Breast epithelium (tissue), 3 donors: Measurements from ENCODE around the gene NSUN5.

ENCODE experiments used
- POLR2A ChIP-seq: fragments of 450-650 bp; IDR thresholded peaks from one replicate; pipeline ENCODE4 v1.6.1; 2016; ENCODE audit warnings: antibody characterized with exemption, mild to moderate bottlenecking, moderate library complexity
- POLR2AphosphoS5 ChIP-seq, 3 donors: sonication (generic); formaldehyde crosslinking; IDR thresholded peaks; one replicate each; pipeline ENCODE4 v1.6.1; 2017; ENCODE audit warnings: antibody characterized with exemption in 3 of 3
- TF ChIP-seq, protein P1 (sequence below), 3 donors: fragments of 450-650 bp; IDR thresholded peaks; one replicate each; pipeline ENCODE4 v1.5.1; 2016 to 2017; ENCODE audit warnings: antibody characterized with exemption in 3 of 3, mild to moderate bottlenecking in 3 of 3, moderate library complexity in 3 of 3

DNA sequence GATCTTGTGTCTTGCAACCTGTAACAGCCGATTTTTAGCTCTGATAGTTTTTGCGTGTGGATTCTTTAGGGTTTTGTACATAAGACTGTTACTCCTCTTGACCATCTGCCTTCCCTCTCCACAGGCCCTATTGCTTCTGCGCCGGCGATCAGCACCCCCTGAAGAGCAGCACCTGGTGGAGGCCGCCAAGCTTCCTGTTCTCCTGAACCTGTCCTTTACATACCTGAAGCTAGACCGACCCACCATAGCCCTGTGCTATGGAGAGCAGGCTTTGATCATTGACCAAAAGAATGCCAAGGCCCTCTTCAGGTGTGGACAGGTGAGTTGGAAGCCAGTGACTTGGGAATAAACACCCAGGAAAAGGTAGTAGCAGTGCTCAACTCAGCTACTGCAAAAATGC is 31.9 kb upstream of the NSUN5 start:
- no peak for TF ChIP-seq POLR2A
- TF ChIP-seq, protein P1, sequence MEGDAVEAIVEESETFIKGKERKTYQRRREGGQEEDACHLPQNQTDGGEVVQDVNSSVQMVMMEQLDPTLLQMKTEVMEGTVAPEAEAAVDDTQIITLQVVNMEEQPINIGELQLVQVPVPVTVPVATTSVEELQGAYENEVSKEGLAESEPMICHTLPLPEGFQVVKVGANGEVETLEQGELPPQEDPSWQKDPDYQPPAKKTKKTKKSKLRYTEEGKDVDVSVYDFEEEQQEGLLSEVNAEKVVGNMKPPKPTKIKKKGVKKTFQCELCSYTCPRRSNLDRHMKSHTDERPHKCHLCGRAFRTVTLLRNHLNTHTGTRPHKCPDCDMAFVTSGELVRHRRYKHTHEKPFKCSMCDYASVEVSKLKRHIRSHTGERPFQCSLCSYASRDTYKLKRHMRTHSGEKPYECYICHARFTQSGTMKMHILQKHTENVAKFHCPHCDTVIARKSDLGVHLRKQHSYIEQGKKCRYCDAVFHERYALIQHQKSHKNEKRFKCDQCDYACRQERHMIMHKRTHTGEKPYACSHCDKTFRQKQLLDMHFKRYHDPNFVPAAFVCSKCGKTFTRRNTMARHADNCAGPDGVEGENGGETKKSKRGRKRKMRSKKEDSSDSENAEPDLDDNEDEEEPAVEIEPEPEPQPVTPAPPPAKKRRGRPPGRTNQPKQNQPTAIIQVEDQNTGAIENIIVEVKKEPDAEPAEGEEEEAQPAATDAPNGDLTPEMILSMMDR (IDR thresholded peaks at IDR 0.05) = no peak
- no peak for TF ChIP-seq POLR2AphosphoS5 (IDR thresholded peaks at IDR 0.05)
